ENCODE measurements around the gene LHFPL6. TPM values are rescaled to one million over a fixed set of nuclear protein-coding genes. Genes with fewer than 3 reads are reported as not detected.

Gene LHFPL6
- total and polyA plus RNA-seq, 7 experiments from 2014 or later: 0.92 TPM; not detected in 6

DNA sequence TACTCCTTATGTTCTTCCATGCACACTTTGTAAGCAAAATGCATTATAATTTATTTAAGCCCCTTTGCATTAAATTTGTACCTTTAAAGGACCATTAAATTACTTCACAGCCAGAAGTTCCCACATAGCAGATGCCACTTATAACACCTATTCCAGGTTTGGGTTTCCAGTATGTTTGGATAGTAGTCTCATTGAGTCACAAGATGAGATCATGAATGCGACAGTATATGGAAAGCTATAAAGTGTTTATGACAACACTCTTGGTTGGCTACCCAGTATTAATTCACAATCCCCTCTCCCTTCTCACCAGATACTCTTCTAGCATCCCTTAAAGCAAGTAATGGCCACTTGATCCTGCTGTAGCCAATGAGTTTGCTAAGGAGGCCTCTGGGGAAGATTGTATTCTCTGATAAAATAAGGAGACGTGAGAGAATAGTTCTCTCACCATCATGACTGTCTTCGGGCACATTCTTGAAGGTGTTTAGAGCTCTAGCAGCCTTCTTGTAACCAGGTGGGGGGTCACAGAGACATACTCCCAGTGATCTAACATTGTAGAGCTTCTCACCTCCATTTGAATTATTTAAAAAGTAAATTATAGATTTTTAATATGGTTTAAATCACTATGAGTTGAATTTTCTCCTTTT lies 2.8 kb upstream of the LHFPL6 start:
- ATAC-seq (no peak), DNase-seq (no peak)
- intact Hi-C loops (cut with micrococcal nuclease): no loop called here
- peaks cover 0 to 6% of the 10 kb centered on the region in 2 donors for H3K4me1 ChIP-seq (ENCODE audit: control insufficient read depth in 2 of 2, insufficient read depth in 2 of 2, low read length in 2 of 2)
- H3K27ac Mint-ChIP-seq: no peak overlapping the region
- peaks cover 7 to 12% of the 10 kb centered on the region in 2 donors for H3K27me3 ChIP-seq (ENCODE audit: control insufficient read depth in 2 of 2, insufficient read depth in 2 of 2, low read length in 2 of 2)
- H3K27me3 Mint-ChIP-seq: peaks cover 22 to 57% (median 46%) of the 10 kb centered on the region in 5 donors
- H3K4me3 ChIP-seq (ENCODE audit: low read length): no peak overlapping the region
- no peaks in the 10 kb centered on the region for H3K36me3 ChIP-seq (ENCODE audit: control insufficient read depth in 2 of 3, insufficient read depth in 3 of 3, low read length in 3 of 3)
- ChIA-PET POLR2A (no interaction called here), CTCF (interaction anchor here (0.9 kb wide), 1 partner anchor 10 kb away, joined by 4 read pairs; no protein-coding TSS in a partner anchor)
- H3K4me1 Mint-ChIP-seq: peaks cover 6 to 15% (median 13%) of the 10 kb centered on the region in 7 donors
- no peaks in the 10 kb centered on the region for H3K9me3 Mint-ChIP-seq
- no peak overlapping the region for H3K27ac ChIP-seq (ENCODE audit: low read depth, low read length)
- no peaks in the 10 kb centered on the region for H3K9me3 ChIP-seq (ENCODE audit: control insufficient read depth in 2 of 3, low read length in 3 of 3)
- H3K36me3 Mint-ChIP-seq: no peaks in the 10 kb centered on the region
- H3K4me3 Mint-ChIP-seq: no peak overlapping the region

DNA sequence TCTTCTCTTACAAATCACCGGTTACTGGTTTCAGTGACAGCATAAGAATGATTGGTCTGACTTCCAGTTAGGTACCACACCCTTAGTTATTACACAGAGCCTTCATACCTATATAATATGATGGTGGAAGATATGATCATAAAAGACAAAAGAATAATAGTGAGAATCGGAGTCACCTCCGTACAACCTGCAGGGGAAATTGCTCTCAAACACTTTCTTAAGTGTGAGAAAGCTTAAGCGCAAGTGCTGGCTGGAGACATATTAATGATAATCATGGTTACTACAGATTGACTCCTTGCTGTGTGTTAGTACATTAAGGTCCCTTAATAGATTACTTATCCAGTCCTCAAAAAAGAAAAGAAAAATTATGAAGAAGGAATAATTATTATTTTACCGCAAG lies 1.8 kb upstream of the LHFPL6 start:
- no peak overlapping the region for H3K27ac Mint-ChIP-seq
- POLR2A ChIA-PET: no interaction called here
- peaks cover 32 to 64% (median 57%) of the 10 kb centered on the region in 5 donors for H3K27me3 Mint-ChIP-seq
- H3K4me3 Mint-ChIP-seq: peak overlapping the region in 2 of 10 donors; percentile 21 to 66
- H3K9me3 Mint-ChIP-seq: no peaks in the 10 kb centered on the region
- H3K4me1 Mint-ChIP-seq: peaks cover 6 to 15% (median 13%) of the 10 kb centered on the region in 7 donors
- H3K4me1 ChIP-seq (ENCODE audit: control insufficient read depth in 2 of 2, insufficient read depth in 2 of 2, low read length in 2 of 2): peaks cover 0 to 6% of the 10 kb centered on the region in 2 donors
- peaks cover 7 to 14% of the 10 kb centered on the region in 2 donors for H3K27me3 ChIP-seq (ENCODE audit: control insufficient read depth in 2 of 2, insufficient read depth in 2 of 2, low read length in 2 of 2)
- DNase-seq (no peak), ATAC-seq (no peak)
- no peak overlapping the region for H3K4me3 ChIP-seq (ENCODE audit: low read length)
- H3K36me3 Mint-ChIP-seq: no peaks in the 10 kb centered on the region
- H3K27ac ChIP-seq (ENCODE audit: low read depth, low read length): no peak overlapping the region
- intact Hi-C loops (cut with micrococcal nuclease): no loop called here
- no peaks in the 10 kb centered on the region for H3K36me3 ChIP-seq (ENCODE audit: control insufficient read depth in 2 of 3, insufficient read depth in 3 of 3, low read length in 3 of 3)
- H3K9me3 ChIP-seq (ENCODE audit: control insufficient read depth in 2 of 3, low read length in 3 of 3): no peaks in the 10 kb centered on the region
- CTCF ChIA-PET: no interaction called here

DNA sequence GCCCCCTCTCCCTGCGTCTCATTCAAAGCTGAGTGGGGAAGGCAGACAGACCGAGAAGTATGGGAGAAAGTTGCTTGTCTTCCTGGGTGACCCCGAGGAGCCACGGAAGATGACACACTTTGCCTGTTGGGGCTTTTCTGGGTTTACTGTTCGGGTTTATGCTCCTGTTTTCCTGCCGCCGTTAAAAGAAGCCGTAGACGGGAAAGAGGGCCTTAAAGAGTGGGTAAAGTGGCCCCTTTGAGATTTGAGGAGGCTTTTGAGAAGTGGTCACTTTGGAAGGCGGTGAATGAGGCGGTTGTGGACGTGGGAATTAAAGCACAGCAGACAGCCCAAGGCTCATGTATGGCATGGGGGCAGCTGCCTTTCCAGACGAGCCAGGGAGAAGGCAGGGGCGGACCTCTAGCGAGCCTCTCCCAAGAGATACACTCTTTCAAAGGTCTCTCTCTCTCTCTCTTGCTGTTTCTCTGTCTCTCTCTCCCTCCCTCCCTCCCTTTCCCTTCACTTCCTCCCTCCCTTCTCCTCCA lies 493 bp upstream of the LHFPL6 start:
- no peaks in the 10 kb centered on the region for H3K36me3 ChIP-seq (ENCODE audit: control insufficient read depth in 2 of 3, insufficient read depth in 3 of 3, low read length in 3 of 3)
- DNase-seq: no peak
- POLR2A ChIA-PET: interaction anchor here (0.7 kb wide), 1 partner anchor 857 kb away, joined by 3 read pairs; no protein-coding TSS in a partner anchor
- H3K4me1 ChIP-seq (ENCODE audit: control insufficient read depth in 2 of 2, insufficient read depth in 2 of 2, low read length in 2 of 2): peaks cover 0 to 6% of the 10 kb centered on the region in 2 donors
- Mint-ChIP-seq H3K4me3 (peak overlapping the region; percentile 55 to 84 (median 76)), H3K9me3 (no peaks in the 10 kb centered on the region), H3K4me1 (peaks cover 6 to 15% (median 12%) of the 10 kb centered on the region in 7 donors), H3K27ac (no peak overlapping the region), H3K36me3 (no peaks in the 10 kb centered on the region), H3K27me3 (peaks cover 36 to 64% (median 59%) of the 10 kb centered on the region in 5 donors)
- no peak overlapping the region for H3K27ac ChIP-seq (ENCODE audit: low read depth, low read length)
- CTCF ChIA-PET: no interaction called here
- peak; percentile 4 for ATAC-seq
- H3K4me3 ChIP-seq (ENCODE audit: low read length): peak overlapping the region; percentile 29
- intact Hi-C loops (cut with micrococcal nuclease): loop anchor here in 1 of 2 donors (2.0 kb wide), 1 partner anchor 565 kb away; the partner anchor contains the start of genes NHLRC3 and PROSER1
- peaks cover 7 to 14% of the 10 kb centered on the region in 2 donors for H3K27me3 ChIP-seq (ENCODE audit: control insufficient read depth in 2 of 2, insufficient read depth in 2 of 2, low read length in 2 of 2)
- no peaks in the 10 kb centered on the region for H3K9me3 ChIP-seq (ENCODE audit: control insufficient read depth in 2 of 3, low read length in 3 of 3)

DNA sequence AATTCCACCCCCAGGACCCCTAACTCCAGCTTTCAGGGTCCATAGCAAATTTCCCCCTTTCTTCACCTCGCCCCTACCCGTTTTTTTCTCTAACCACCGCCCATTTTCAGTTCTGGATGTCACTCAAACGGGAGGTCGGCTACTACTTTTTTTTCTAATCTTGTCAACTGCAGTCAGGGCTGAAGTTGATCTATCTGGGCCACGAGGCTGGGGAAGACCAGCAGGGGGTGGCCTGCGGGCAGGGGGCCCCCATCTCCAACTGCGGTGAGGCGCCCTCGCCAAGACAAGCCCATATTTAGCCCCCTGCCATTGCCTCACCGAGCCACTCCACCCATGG lies 748 bp downstream of the LHFPL6 start:
- ATAC-seq (no peak), DNase-seq (no peak)
- peaks cover 7 to 14% of the 10 kb centered on the region in 2 donors for H3K27me3 ChIP-seq (ENCODE audit: control insufficient read depth in 2 of 2, insufficient read depth in 2 of 2, low read length in 2 of 2)
- no peaks in the 10 kb centered on the region for H3K36me3 ChIP-seq (ENCODE audit: control insufficient read depth in 2 of 3, insufficient read depth in 3 of 3, low read length in 3 of 3)
- H3K4me1 ChIP-seq (ENCODE audit: control insufficient read depth in 2 of 2, insufficient read depth in 2 of 2, low read length in 2 of 2): peaks cover 0 to 6% of the 10 kb centered on the region in 2 donors
- ChIA-PET CTCF (no interaction called here), POLR2A (no interaction called here)
- H3K36me3 Mint-ChIP-seq: no peaks in the 10 kb centered on the region
- H3K27me3 Mint-ChIP-seq: peaks cover 36 to 64% (median 53%) of the 10 kb centered on the region in 5 donors
- intact Hi-C loops (cut with micrococcal nuclease): loop anchor here in 1 of 2 donors (2.0 kb wide), 1 partner anchor 563 kb away; the partner anchor contains the start of genes NHLRC3 and PROSER1
- H3K9me3 ChIP-seq (ENCODE audit: control insufficient read depth in 2 of 3, low read length in 3 of 3): no peaks in the 10 kb centered on the region
- peak overlapping the region in 2 of 9 donors; percentile 20 to 46 for H3K27ac Mint-ChIP-seq
- H3K4me3 Mint-ChIP-seq: peak overlapping the region; percentile 43 to 84 (median 73)
- no peak overlapping the region for H3K4me3 ChIP-seq (ENCODE audit: low read length)
- H3K9me3 Mint-ChIP-seq: no peaks in the 10 kb centered on the region
- peaks cover 6 to 15% (median 12%) of the 10 kb centered on the region in 7 donors for H3K4me1 Mint-ChIP-seq
- H3K27ac ChIP-seq (ENCODE audit: low read depth, low read length): no peak overlapping the region

DNA sequence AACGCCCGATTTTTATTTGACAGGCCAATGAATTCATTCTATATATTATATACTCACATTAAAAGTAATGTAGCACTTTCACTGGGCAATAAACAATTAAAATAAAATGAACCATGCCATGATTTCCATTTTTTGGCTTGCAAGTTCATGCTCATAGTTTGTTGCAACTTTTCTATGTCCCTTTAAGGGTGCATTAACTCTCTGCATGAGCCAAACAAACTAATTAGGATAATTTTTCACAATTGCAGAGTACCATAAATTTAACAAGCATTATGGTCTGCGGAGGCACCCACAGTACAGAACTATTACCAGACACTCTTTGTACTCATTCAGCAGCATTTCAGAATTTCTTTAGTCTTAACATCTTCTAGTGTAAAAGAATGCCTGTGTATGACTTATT lies 1.4 kb downstream of the LHFPL6 start:
- no peak for DNase-seq
- CTCF ChIA-PET: no interaction called here
- Histone ChIP-seq H3K9me3 (ENCODE audit: control insufficient read depth in 2 of 3, low read length in 3 of 3) (no peaks in the 10 kb centered on the region), H3K4me3 (ENCODE audit: low read length) (no peak overlapping the region), H3K4me1 (ENCODE audit: control insufficient read depth in 2 of 2, insufficient read depth in 2 of 2, low read length in 2 of 2) (peaks cover 0 to 6% of the 10 kb centered on the region in 2 donors), H3K27ac (ENCODE audit: low read depth, low read length) (no peak overlapping the region), H3K27me3 (ENCODE audit: control insufficient read depth in 2 of 2, insufficient read depth in 2 of 2, low read length in 2 of 2) (peaks cover 7 to 14% of the 10 kb centered on the region in 2 donors), H3K36me3 (ENCODE audit: control insufficient read depth in 2 of 3, insufficient read depth in 3 of 3, low read length in 3 of 3) (no peaks in the 10 kb centered on the region)
- no peaks in the 10 kb centered on the region for H3K9me3 Mint-ChIP-seq
- POLR2A ChIA-PET: no interaction called here
- H3K36me3 Mint-ChIP-seq: no peaks in the 10 kb centered on the region
- intact Hi-C loops (cut with micrococcal nuclease): loop anchor here in 1 of 2 donors (2.0 kb wide), 1 partner anchor 563 kb away; the partner anchor contains the start of genes NHLRC3 and PROSER1
- peaks cover 36 to 67% (median 53%) of the 10 kb centered on the region in 5 donors for H3K27me3 Mint-ChIP-seq
- no peak overlapping the region for H3K27ac Mint-ChIP-seq
- H3K4me1 Mint-ChIP-seq: peaks cover 6 to 15% (median 12%) of the 10 kb centered on the region in 7 donors
- peak overlapping the region; percentile 43 to 84 (median 73) for H3K4me3 Mint-ChIP-seq
- no peak for ATAC-seq

DNA sequence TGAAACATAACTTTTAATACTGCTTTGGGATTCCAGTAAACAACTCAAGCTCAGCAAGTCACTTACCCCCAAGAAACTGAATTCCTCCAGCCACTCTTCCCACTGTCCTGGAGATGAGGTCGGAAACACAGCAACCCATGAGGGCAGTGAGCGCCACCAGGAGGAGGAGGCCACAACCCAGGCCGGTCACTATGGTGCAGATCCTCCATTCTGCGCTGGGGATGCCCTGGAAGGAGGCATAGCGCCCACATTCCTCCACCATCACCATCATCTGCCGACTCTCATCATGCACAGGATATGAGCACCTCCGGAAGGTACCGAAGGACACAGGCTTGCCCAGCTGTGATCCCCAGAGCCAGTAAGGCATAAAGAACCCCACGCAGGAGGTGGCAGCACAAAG lies 2.2 kb downstream of the LHFPL6 start:
- Histone ChIP-seq H3K4me1 (ENCODE audit: control insufficient read depth in 2 of 2, insufficient read depth in 2 of 2, low read length in 2 of 2) (peaks cover 0 to 6% of the 10 kb centered on the region in 2 donors), H3K4me3 (ENCODE audit: low read length) (no peak overlapping the region), H3K9me3 (ENCODE audit: control insufficient read depth in 2 of 3, low read length in 3 of 3) (no peaks in the 10 kb centered on the region), H3K27me3 (ENCODE audit: control insufficient read depth in 2 of 2, insufficient read depth in 2 of 2, low read length in 2 of 2) (peaks cover 7 to 14% of the 10 kb centered on the region in 2 donors), H3K27ac (ENCODE audit: low read depth, low read length) (no peak overlapping the region), H3K36me3 (ENCODE audit: control insufficient read depth in 2 of 3, insufficient read depth in 3 of 3, low read length in 3 of 3) (no peaks in the 10 kb centered on the region)
- CTCF ChIA-PET: no interaction called here
- Mint-ChIP-seq H3K4me1 (peaks cover 6 to 15% (median 12%) of the 10 kb centered on the region in 7 donors), H3K9me3 (no peaks in the 10 kb centered on the region), H3K27me3 (peaks cover 36 to 66% (median 52%) of the 10 kb centered on the region in 5 donors), H3K4me3 (peak overlapping the region in 3 of 10 donors; percentile 1 to 45 (median 5)), H3K27ac (no peak overlapping the region), H3K36me3 (no peaks in the 10 kb centered on the region)
- ATAC-seq (no peak), DNase-seq (no peak)
- intact Hi-C loops (cut with micrococcal nuclease): no loop called here
- POLR2A ChIA-PET: no interaction called here
